ENCODE results near the gene EMC8. TPM values are rescaled to one million over a fixed set of nuclear protein-coding genes. Genes with fewer than 3 reads are reported as not detected.

The EMC8 gene
- total and polyA plus RNA-seq, 2 of the 8 experiments (the other 6 are each of a cell fraction or from before 2014, with no cell fraction given), result 52.2 to 69.7 TPM

DNA sequence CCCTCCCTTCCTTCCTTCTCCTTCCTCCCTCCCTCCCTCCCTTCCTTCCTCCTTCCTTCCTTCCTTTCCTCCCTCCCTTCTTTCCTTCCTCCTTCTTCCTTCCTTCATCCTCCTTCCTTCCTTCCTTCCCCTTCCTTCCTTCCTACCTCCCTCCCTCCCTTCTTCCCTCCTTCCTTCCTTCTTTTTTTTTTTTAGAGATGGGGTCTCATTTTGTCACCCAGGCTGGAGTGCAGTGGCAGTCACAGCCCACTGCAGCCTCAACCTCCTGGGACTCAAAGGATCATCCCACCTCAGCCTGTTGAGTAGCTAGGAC, 44.8 kb upstream of the EMC8 start:
- Histone ChIP-seq H3K79me1 (ENCODE audit: low read depth, low read length) (no peaks in the 10 kb centered on the region), H2BK5ac (ENCODE audit: low read depth, low read length) (no peak overlapping the region), H2AK5ac (ENCODE audit: low read depth, low read length) (no peak overlapping the region; the same call in 1 of the 2 replicates), H2AFZ (ENCODE audit: low read length) (no peak overlapping the region), H4K91ac (replicated peaks; ENCODE audit: insufficient read length, low read length) (no peak overlapping the region), H3K4ac (replicated peaks; ENCODE audit: insufficient read length, low read depth, low read length) (no peak overlapping the region), H2BK120ac (replicated peaks; ENCODE audit: low read depth, low read length) (no peak overlapping the region), H3K4me2 (ENCODE audit: insufficient read depth in 1 of 2, low read depth in 2 of 2, low read length in 2 of 2) (no peak overlapping the region), H4K8ac (ENCODE audit: extremely low read depth, insufficient read depth, low read length) (no peak overlapping the region), H4K5ac (ENCODE audit: insufficient read length, low read depth, low read length) (no peak overlapping the region), H3K4me3 (ENCODE audit: extremely low read depth in 1 of 4, insufficient read depth in 2 of 4, low read depth in 3 of 4, low read length in 4 of 4) (no peak overlapping the region), H3K14ac (ENCODE audit: insufficient read length) (no peak overlapping the region), H2BK20ac (ENCODE audit: low read length) (no peak overlapping the region), H2BK15ac (ENCODE audit: low read length) (no peak overlapping the region), H3K27ac (ENCODE audit: low read depth, low read length) (no peak overlapping the region), H2BK12ac (ENCODE audit: low read depth, low read length) (no peak overlapping the region), H3K4me1 (replicated peaks in 1 of 4; ENCODE audit: control insufficient read depth in 3 of 4, insufficient read depth in 4 of 4, low read length in 3 of 4) (no peaks in the 10 kb centered on the region), H3K23ac (ENCODE audit: insufficient read length) (no peak overlapping the region), H3K79me2 (ENCODE audit: control insufficient read depth in 1 of 2, insufficient read depth in 2 of 2, low read length in 2 of 2) (no peaks in the 10 kb centered on the region), H3K18ac (ENCODE audit: extremely low read depth, low read length) (no peak overlapping the region), H3K9me3 (ENCODE audit: insufficient read depth in 2 of 2, low read depth in 1 of 2, low read length in 1 of 2) (no peaks in the 10 kb centered on the region), H3K9ac (replicated peaks in 1 of 4; ENCODE audit: extremely low read depth in 1 of 4, low read depth in 3 of 4, low read length in 3 of 4) (no peak overlapping the region), H3K56ac (replicated peaks; ENCODE audit: insufficient read length, low read depth, low read length) (no peak overlapping the region), H4K20me1 (replicated peaks in 1 of 2; ENCODE audit: control insufficient read depth in 1 of 2, insufficient read depth in 2 of 2, low read length in 2 of 2) (no peaks in the 10 kb centered on the region), H3K36me3 (ENCODE audit: control insufficient read depth in 2 of 4, insufficient read depth in 4 of 4, low read length in 3 of 4) (no peaks in the 10 kb centered on the region), H3K27me3 (replicated peaks in 1 of 4; ENCODE audit: control insufficient read depth in 3 of 4, extremely low read depth in 1 of 4, insufficient read depth in 3 of 4, low read length in 3 of 4) (no peaks in the 10 kb centered on the region), H3K23me2 (ENCODE audit: low read depth, low read length) (no peaks in the 10 kb centered on the region; the same call in 1 of the 2 replicates)
- ChIA-PET POLR2A (ENCODE audit: partially characterized antibody) (no interaction called here), CTCF (ENCODE audit: partially characterized antibody) (interaction anchor here (1.0 kb wide), 1 partner anchor 51 kb away, joined by 4 read pairs; no protein-coding TSS in a partner anchor)
- TF ChIP-seq SAP30 (IDR thresholded peaks at IDR 0.05; ENCODE audit: insufficient read depth, insufficient replicate concordance, low read length), result no peak
- DNase-seq (ENCODE audit: low read depth in 1 of 2, low spot score in 2 of 2) (no peak), FAIRE-seq (no peak)

All from H1 (cell line).